ENCODE measurements around the gene BABAM2. TPM values are rescaled to one million over a fixed set of nuclear protein-coding genes. Genes with fewer than 3 reads are reported as not detected.

Gene BABAM2
- total RNA-seq, 2 experiments from 2014 or later = 41.8 to 47.2 TPM

GRCh38 chr2:27901234-27901633 is 10.7 kb downstream of the BABAM2 start:
- intact Hi-C loops (cut with micrococcal nuclease) = loop anchor here (5.0 kb wide), 2 partner anchors 76 to 546 kb away; no protein-coding TSS in a partner anchor
- CTCF ChIA-PET = interaction anchor here (0.6 kb wide), 1 partner anchor 29 kb away, joined by 3 read pairs; no protein-coding TSS in a partner anchor
- no peaks in the 10 kb centered on the region for H3K9me3 Mint-ChIP-seq
- no peak overlapping the region for H3K4me3 Mint-ChIP-seq
- H3K27ac Mint-ChIP-seq = no peak overlapping the region
- peaks cover 58% of the 10 kb centered on the region for H3K4me1 Mint-ChIP-seq (ENCODE audit: low read depth)
- no peaks in the 10 kb centered on the region for H3K27me3 Mint-ChIP-seq (ENCODE audit: low read depth)
- peaks cover 29% of the 10 kb centered on the region for H3K36me3 Mint-ChIP-seq (ENCODE audit: low read depth)
- peak; percentile 42 for DNase-seq

DNA sequence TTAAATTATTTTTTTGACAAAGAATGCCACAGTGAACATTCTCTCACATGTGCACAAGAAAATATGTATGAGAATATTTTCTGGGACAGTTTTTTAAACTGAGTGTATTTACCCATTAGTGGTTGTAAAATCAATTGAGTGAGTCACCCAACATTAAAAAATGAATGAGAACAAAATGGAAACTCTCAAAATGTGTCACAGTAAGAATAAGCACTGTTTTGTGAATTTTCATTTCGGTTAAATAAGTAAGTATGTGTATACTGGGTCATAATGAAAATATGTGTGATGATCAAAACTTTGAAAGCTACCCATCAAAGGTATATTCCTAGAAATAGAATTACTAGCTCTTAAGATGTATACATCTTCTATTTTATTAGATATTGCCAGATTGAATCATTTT is 11.6 kb downstream of the BABAM2 start:
- Mint-ChIP-seq H3K9me3 (no peaks in the 10 kb centered on the region), H3K4me3 (no peak overlapping the region), H3K36me3 (ENCODE audit: low read depth) (peaks cover 21% of the 10 kb centered on the region), H3K4me1 (ENCODE audit: low read depth) (peaks cover 54% of the 10 kb centered on the region), H3K27me3 (ENCODE audit: low read depth) (no peaks in the 10 kb centered on the region), H3K27ac (no peak overlapping the region)
- CTCF ChIA-PET = no interaction called here
- intact Hi-C loops (cut with micrococcal nuclease) = loop anchor here (1.0 to 5.0 kb wide), 8 partner anchors 12 to 545 kb away; partner anchors contain the start of genes BABAM2 and RBKS
- no peak for DNase-seq

GRCh38 chr2:27903018-27903417 is 12.5 kb downstream of the BABAM2 start:
- intact Hi-C loops (cut with micrococcal nuclease) = loop anchor here (2.0 to 5.0 kb wide), 3 partner anchors 74 to 544 kb away; no protein-coding TSS in a partner anchor
- H3K27me3 Mint-ChIP-seq (ENCODE audit: low read depth) = no peaks in the 10 kb centered on the region
- peaks cover 50% of the 10 kb centered on the region for H3K4me1 Mint-ChIP-seq (ENCODE audit: low read depth)
- DNase-seq = no peak
- H3K4me3 Mint-ChIP-seq = no peak overlapping the region
- no peak overlapping the region for H3K27ac Mint-ChIP-seq
- CTCF ChIA-PET = no interaction called here
- peaks cover 18% of the 10 kb centered on the region for H3K36me3 Mint-ChIP-seq (ENCODE audit: low read depth)
- no peaks in the 10 kb centered on the region for H3K9me3 Mint-ChIP-seq

GRCh38 chr2:27903649-27904404 is 13.3 kb downstream of the BABAM2 start:
- CTCF ChIA-PET = no interaction called here
- intact Hi-C loops (cut with micrococcal nuclease) = loop anchor here (2.0 to 5.0 kb wide), 3 partner anchors 73 to 543 kb away; no protein-coding TSS in a partner anchor
- peaks cover 52% of the 10 kb centered on the region for H3K4me1 Mint-ChIP-seq (ENCODE audit: low read depth)
- H3K4me3 Mint-ChIP-seq = no peak overlapping the region
- no peaks in the 10 kb centered on the region for H3K27me3 Mint-ChIP-seq (ENCODE audit: low read depth)
- no peaks in the 10 kb centered on the region for H3K9me3 Mint-ChIP-seq
- H3K36me3 Mint-ChIP-seq (ENCODE audit: low read depth) = peaks cover 15% of the 10 kb centered on the region
- DNase-seq = no peak
- no peak overlapping the region for H3K27ac Mint-ChIP-seq

DNA sequence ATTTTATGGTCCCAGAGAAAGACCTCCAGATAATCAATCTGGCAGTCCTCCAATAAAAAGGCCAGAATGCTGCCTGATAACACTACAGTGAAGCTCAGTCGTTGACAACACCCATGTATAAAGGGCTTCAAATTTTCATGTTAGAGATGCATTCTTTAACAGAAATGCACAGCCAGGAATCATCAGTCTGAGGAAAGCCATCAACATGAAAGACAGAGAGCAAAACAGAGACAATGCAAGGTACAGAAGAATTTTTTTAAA is 13.8 kb downstream of the BABAM2 start:
- Mint-ChIP-seq H3K9me3 (no peaks in the 10 kb centered on the region), H3K27me3 (ENCODE audit: low read depth) (no peaks in the 10 kb centered on the region), H3K4me1 (ENCODE audit: low read depth) (peaks cover 52% of the 10 kb centered on the region), H3K4me3 (no peak overlapping the region), H3K27ac (no peak overlapping the region), H3K36me3 (ENCODE audit: low read depth) (peaks cover 14% of the 10 kb centered on the region)
- CTCF ChIA-PET = interaction anchor here (1.3 kb wide), 1 partner anchor 10 kb away, joined by 4 read pairs; no protein-coding TSS in a partner anchor
- intact Hi-C loops (cut with micrococcal nuclease) = loop anchor here (5.0 kb wide), 2 partner anchors 73 to 543 kb away; no protein-coding TSS in a partner anchor
- DNase-seq = no peak

DNA sequence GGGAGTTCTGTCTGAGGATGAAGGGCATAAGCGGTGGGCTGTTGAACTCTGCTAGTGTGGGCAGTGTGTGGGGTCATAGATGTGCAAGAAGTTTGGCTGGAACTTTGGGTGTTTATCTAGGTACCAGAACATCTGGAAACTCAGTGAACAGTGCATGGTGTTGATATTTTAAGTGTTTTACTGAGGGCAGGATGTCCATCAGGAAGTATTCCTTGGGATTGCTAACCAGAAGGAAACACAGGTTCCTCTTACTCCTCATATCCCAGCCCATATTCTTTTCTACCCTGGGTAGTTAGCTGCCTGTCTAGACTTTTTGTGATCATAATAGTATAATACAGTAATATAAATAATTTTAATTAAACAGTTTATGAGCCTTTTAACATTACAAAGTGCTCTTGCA is 15.5 kb downstream of the BABAM2 start:
- Mint-ChIP-seq H3K4me1 (ENCODE audit: low read depth) (peaks cover 43% of the 10 kb centered on the region), H3K9me3 (no peaks in the 10 kb centered on the region), H3K27me3 (ENCODE audit: low read depth) (no peaks in the 10 kb centered on the region), H3K4me3 (no peak overlapping the region), H3K36me3 (ENCODE audit: low read depth) (peaks cover 12% of the 10 kb centered on the region), H3K27ac (no peak overlapping the region)
- no peak for DNase-seq
- intact Hi-C loops (cut with micrococcal nuclease) = no loop called here
- CTCF ChIA-PET = no interaction called here

DNA sequence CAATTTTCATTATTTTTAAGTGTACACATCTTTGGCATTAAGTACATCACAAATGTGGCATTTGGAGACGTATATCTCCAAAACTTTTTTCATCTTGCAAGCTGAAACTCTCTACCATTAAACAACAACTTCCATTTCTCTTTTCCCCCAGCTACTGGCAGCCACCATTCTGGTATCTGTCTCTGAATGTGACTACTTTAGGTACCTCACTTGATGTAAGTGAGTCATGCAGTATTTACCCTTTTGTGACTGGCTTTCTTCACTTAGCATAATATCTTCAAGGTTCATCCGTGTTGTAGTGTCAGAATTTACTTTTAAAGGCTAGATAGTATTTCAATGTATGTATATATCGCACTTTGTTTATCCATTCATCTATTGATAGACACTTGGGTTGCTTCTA is 17.0 kb downstream of the BABAM2 start:
- CTCF ChIA-PET = no interaction called here
- Mint-ChIP-seq H3K27me3 (ENCODE audit: low read depth) (no peaks in the 10 kb centered on the region), H3K4me3 (no peak overlapping the region), H3K9me3 (no peaks in the 10 kb centered on the region), H3K4me1 (ENCODE audit: low read depth) (peaks cover 28% of the 10 kb centered on the region), H3K27ac (no peak overlapping the region), H3K36me3 (ENCODE audit: low read depth) (peaks cover 12% of the 10 kb centered on the region)
- no peak for DNase-seq
- intact Hi-C loops (cut with micrococcal nuclease) = no loop called here

- intact Hi-C loops (cut with micrococcal nuclease) = no loop called here
- no peaks in the 10 kb centered on the region for H3K27me3 Mint-ChIP-seq (ENCODE audit: low read depth)
- H3K27ac Mint-ChIP-seq = no peak overlapping the region
- H3K9me3 Mint-ChIP-seq = no peaks in the 10 kb centered on the region
- no peak for DNase-seq
- H3K4me3 Mint-ChIP-seq = no peak overlapping the region
- CTCF ChIA-PET = interaction anchor here (0.6 to 0.7 kb wide), 2 partner anchors 19 to 544 kb away, joined by 3 read pairs; no protein-coding TSS in a partner anchor
- peaks cover 10% of the 10 kb centered on the region for H3K36me3 Mint-ChIP-seq (ENCODE audit: low read depth)
- H3K4me1 Mint-ChIP-seq (ENCODE audit: low read depth) = peaks cover 21% of the 10 kb centered on the region
These were observed 19.4 kb downstream of the BABAM2 start for GRCh38 chr2:27909901-27910300.

GRCh38 chr2:27911458-27912210 is 21.1 kb downstream of the BABAM2 start:
- CTCF ChIA-PET = no interaction called here
- H3K4me3 Mint-ChIP-seq = no peak overlapping the region
- no peak for DNase-seq
- intact Hi-C loops (cut with micrococcal nuclease) = no loop called here
- no peaks in the 10 kb centered on the region for H3K9me3 Mint-ChIP-seq
- H3K27me3 Mint-ChIP-seq (ENCODE audit: low read depth) = no peaks in the 10 kb centered on the region
- H3K27ac Mint-ChIP-seq = no peak overlapping the region
- H3K4me1 Mint-ChIP-seq (ENCODE audit: low read depth) = peaks cover 16% of the 10 kb centered on the region
- H3K36me3 Mint-ChIP-seq (ENCODE audit: low read depth) = peaks cover 8% of the 10 kb centered on the region

GRCh38 chr2:27912512-27912911 is 22.0 kb downstream of the BABAM2 start:
- CTCF ChIA-PET = interaction anchor here (1.0 kb wide), 1 partner anchor 42 kb away, joined by 4 read pairs; no protein-coding TSS in a partner anchor
- peaks cover 7% of the 10 kb centered on the region for H3K36me3 Mint-ChIP-seq (ENCODE audit: low read depth)
- no peaks in the 10 kb centered on the region for H3K9me3 Mint-ChIP-seq
- intact Hi-C loops (cut with micrococcal nuclease) = no loop called here
- H3K27me3 Mint-ChIP-seq (ENCODE audit: low read depth) = no peaks in the 10 kb centered on the region
- H3K4me1 Mint-ChIP-seq (ENCODE audit: low read depth) = peaks cover 12% of the 10 kb centered on the region
- no peak overlapping the region for H3K27ac Mint-ChIP-seq
- no peak overlapping the region for H3K4me3 Mint-ChIP-seq
- no peak for DNase-seq

DNA sequence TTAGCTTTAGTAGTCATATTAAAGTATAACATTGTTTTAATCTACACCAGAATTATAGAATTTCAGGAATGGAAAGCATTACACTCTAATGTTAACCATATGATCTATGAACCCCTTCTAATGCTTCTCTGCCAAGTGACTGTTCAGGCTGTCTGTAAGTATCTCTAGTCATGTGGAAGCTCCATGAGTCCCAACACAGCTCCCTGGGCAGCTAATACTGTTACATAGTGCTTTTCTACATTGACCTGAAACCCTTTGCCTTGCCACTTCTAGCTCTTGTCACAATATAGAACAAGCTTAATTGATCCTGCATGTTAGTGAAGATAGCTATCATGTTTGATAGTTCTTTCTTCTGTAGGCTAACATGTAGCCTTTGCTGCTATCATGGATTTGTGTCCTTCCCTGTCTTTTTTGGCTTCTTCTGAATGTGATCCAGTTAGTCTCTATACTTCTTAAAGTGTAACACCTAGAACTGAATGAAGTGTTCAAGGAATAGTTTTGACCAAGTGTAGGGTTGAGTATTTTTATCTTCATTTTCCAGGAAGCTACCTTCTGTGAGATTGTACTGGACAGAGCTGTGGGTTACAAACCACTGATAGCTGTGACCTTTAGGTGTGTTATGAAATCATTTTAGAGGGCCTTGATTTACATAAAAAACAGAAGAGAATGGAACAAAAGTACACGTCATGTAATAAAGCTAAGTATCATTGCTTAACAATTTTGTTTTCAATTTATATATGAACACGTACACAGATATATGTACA is 23.7 kb downstream of the BABAM2 start:
- no peaks in the 10 kb centered on the region for H3K27me3 Mint-ChIP-seq (ENCODE audit: low read depth)
- H3K4me3 Mint-ChIP-seq = no peak overlapping the region
- H3K27ac Mint-ChIP-seq = no peak overlapping the region
- intact Hi-C loops (cut with micrococcal nuclease) = no loop called here
- CTCF ChIA-PET = interaction anchor here (1.5 kb wide), 1 partner anchor 9 kb away, joined by 4 read pairs; no protein-coding TSS in a partner anchor
- no peaks in the 10 kb centered on the region for H3K9me3 Mint-ChIP-seq
- no peak for DNase-seq
- peaks cover 7% of the 10 kb centered on the region for H3K4me1 Mint-ChIP-seq (ENCODE audit: low read depth)
- peaks cover 6% of the 10 kb centered on the region for H3K36me3 Mint-ChIP-seq (ENCODE audit: low read depth)

DNA sequence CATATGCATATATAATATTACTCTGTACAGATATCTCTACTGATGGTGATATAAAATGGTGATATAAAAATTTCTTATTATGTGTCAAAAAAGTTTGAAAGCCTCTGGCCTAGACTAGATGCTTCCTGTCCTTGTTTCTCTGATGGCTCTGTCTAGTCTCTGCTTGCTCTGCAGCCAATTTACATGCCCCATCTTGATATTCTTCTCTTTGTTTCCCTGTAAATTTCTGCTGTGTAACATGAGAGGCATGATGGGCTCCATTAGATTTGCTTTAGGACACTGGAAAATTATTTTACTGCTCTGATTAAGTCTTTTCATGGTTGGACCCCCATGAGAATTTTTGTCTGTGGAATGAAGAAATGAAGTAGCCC is 24.3 kb downstream of the BABAM2 start:
- intact Hi-C loops (cut with micrococcal nuclease) = no loop called here
- no peak for DNase-seq
- Mint-ChIP-seq H3K36me3 (ENCODE audit: low read depth) (peaks cover 6% of the 10 kb centered on the region), H3K27me3 (ENCODE audit: low read depth) (no peaks in the 10 kb centered on the region), H3K4me3 (no peak overlapping the region), H3K4me1 (ENCODE audit: low read depth) (peaks cover 9% of the 10 kb centered on the region), H3K9me3 (no peaks in the 10 kb centered on the region), H3K27ac (no peak overlapping the region)
- CTCF ChIA-PET = interaction anchor here (1.5 kb wide), 1 partner anchor 10 kb away, joined by 4 read pairs; no protein-coding TSS in a partner anchor
